AG09309 (cell line): ENCODE measurements around the gene SMIM32.

Experiments used
- DNase-seq: peaks from one replicate; pipeline ENCODE4 v3.0.0-alpha.2; 2010; ENCODE audit warnings: low read depth
- H3K4me3 ChIP-seq: 2 replicates; pipeline ENCODE4 v1.5.1; 2011; ENCODE audit warnings: mild to moderate bottlenecking, low read depth, low read length, moderate library complexity; ENCODE audit not compliant: control insufficient read depth
- TF ChIP-seq, protein P1 (sequence below): IDR thresholded peaks from 2 replicates; pipeline ENCODE4 v1.5.1; 2011; ENCODE audit warnings: mild to moderate bottlenecking, low read depth, low read length, inconsistent platforms; ENCODE audit not compliant: insufficient read depth, control insufficient read depth; ENCODE audit errors: missing control alignments

Gene SMIM32

DNA sequence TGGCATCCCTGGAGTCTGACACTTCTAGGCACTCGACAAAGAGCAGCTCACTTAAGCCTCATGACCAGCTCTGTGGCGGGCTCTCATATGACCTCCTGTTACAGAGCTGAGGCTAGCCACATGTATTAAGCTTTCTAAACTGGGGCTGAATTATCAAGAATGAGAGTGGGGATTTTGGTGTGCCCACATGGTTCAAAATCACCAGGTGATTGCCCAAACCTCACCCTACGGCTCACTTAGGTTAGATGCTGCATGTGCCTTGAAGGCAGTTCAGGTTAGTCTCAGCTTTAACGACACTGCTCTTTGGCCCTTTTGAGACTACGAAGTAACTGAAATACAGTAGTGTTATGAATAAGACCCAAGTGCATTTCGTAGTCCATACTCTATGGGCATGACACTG, 39.4 kb upstream of the SMIM32 start:
- TF ChIP-seq, protein P1, sequence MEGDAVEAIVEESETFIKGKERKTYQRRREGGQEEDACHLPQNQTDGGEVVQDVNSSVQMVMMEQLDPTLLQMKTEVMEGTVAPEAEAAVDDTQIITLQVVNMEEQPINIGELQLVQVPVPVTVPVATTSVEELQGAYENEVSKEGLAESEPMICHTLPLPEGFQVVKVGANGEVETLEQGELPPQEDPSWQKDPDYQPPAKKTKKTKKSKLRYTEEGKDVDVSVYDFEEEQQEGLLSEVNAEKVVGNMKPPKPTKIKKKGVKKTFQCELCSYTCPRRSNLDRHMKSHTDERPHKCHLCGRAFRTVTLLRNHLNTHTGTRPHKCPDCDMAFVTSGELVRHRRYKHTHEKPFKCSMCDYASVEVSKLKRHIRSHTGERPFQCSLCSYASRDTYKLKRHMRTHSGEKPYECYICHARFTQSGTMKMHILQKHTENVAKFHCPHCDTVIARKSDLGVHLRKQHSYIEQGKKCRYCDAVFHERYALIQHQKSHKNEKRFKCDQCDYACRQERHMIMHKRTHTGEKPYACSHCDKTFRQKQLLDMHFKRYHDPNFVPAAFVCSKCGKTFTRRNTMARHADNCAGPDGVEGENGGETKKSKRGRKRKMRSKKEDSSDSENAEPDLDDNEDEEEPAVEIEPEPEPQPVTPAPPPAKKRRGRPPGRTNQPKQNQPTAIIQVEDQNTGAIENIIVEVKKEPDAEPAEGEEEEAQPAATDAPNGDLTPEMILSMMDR: no peak
- DNase-seq: no peak

DNA sequence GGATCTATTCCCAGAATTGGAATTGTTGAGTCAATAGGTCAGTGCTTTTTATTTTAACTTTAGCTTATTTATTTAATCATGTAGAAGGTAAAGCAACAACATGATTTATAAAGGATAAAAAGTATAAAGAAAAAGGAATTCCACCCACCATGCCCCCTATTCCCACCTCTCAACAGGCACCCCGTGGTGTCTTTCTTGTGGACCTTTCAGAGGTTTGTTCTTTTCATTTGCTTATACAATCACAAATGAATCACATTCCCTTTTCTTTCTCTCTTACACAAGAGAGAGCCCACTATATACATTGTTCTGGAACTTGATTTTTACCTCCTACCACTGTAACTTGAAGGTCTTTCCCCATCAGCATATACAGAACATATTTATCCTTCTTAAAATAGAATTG, 37.2 kb upstream of the SMIM32 start:
- TF ChIP-seq, protein P1: no peak
- no peak overlapping the region for H3K4me3 ChIP-seq
- no peak for DNase-seq

More for the DNA sequence above, 39.4 kb upstream of the SMIM32 start:
- no peak overlapping the region for H3K4me3 ChIP-seq

DNA sequence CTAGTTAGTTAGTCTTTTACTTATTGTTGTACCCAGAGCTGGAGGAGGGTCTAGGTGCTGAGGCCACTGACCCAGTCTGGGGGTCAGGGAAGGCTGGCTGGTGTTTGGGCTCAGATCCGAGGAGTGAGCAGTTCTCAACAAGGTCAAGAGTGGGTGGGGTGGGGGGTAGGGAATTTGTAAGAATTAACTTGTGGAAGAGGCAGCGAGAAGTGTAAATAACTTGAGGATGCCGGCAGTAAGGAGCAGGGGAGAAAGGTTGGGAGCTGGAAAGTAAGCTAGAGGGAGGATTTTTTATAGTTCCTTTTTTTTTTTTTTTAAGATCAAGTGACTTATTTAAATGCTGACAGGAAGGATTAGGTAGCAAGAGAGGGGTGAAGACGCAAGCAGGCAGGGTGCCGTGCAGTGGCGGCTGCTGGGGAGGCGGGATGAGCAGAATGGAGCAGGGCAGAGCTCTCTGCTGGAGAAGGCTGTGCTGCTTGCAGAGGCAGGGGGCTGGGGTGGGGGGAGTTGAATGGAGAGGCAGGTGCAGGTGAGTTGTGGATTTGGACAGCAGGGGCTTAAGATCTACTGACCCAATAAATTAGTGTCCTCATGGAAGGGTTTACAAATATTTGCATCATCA, 35.3 kb upstream of the SMIM32 start:
- no peak overlapping the region for H3K4me3 ChIP-seq
- DNase-seq: no peak
- TF ChIP-seq, protein P1: no peak

DNA sequence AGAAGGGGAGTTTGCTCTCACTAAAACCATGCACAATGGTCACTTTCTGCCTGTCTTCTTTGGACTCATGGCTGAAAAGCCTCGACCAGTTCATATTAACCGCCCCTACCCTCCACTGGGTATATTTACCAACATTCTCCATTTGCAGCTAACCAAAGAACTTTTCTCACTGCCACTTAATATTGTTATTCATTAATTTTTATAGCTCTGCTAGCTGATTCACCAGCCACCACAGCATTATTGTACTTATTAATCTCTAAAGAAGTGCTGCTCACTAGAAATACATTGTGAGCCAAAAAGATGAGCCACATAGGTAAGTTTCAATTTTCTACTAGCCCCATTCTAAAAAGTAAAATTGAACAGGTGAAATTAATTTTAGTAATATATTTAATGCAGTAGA, 33.4 kb upstream of the SMIM32 start:
- no peak overlapping the region for H3K4me3 ChIP-seq
- TF ChIP-seq, protein P1: no peak
- no peak for DNase-seq

DNA sequence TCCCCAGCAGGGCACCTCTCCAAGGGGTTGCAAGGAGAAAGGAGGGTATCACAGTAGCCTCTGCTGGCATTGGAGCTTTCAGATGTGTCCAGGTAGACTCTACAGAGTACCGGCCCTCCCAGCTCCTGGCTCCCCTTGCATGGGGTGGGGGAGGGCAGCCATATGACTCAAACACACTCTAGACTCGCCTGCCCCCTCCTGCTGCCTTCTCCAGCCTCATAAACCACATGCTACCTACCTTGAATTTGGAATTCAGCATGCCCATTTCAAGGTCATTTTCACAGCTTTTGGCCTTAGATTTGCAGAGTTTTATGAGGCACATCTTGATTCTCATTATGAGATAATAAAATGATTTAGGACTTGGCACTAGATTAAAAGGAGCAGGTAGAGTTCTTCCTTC, 32.8 kb upstream of the SMIM32 start:
- no peak for DNase-seq
- H3K4me3 ChIP-seq: no peak overlapping the region
- TF ChIP-seq, protein P1: no peak

DNA sequence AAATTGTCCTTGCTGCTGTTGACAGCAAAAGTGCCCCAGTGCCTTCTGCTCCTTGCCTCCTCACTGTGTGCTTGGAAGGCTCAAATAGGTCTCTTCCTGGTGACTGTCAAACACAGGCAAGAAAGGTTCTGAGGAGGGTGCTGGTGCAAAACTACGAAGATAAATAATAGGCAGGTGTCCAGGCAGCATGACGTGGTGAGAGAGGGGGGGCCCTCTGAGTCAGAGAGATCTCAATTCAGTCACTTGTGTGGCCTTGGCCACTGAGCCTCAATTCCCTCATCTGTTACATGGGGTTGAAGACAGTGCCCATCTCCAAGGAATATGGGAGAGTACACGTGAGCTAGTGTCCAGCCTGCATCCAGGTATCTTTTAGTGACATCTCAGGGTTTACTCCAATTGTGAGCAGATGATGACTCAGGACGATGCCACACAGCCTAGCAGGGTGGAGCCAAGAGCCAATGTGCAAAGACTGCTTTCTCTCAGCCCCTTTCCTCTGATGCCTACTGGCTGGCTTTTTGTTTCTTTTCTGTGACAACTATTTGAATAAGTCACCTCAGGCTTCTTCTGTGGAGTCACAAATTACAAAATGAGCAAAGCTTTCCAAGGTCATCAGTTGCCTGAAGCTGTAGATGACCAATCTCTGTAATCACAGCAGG, 29.7 kb upstream of the SMIM32 start:
- no peak for DNase-seq
- no peak overlapping the region for H3K4me3 ChIP-seq
- TF ChIP-seq, protein P1: no peak

DNA sequence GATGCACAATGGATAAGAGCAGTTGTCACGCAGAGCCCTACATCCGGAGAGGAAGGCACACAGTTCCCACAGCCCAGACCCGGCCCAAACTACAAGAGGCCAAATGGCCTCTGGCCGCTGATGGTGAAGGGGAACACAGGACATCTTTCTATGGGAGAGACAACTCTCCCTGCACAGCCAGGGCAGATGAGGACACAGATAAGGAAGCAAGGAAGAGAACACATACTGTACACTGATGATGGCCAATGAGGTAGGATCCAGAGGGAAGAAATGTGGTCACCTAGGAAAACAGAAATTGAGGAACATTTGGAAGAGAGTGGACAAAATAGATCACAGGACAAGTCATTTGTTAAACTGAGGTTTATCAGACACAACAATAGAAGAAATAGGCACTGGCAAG, 28.4 kb upstream of the SMIM32 start:
- no peak overlapping the region for H3K4me3 ChIP-seq
- TF ChIP-seq, protein P1: no peak
- DNase-seq: no peak
